Upper lobe of left lung (tissue), 6 donors: ENCODE measurements around the gene DAZAP1. TPM values are rescaled to one million over a fixed set of nuclear protein-coding genes. Genes with fewer than 3 reads are reported as not detected.

Experiments used
- ATAC-seq, 2 donors: fragments of 200-7000 bp; cut with Tn5 transposase; one replicate each; pipeline ENCODE4 v1.9.1; 2022; ENCODE audit warnings: mild to moderate bottlenecking in 2 of 2, moderate library complexity in 2 of 2; ENCODE audit not compliant: low FRiP score in 2 of 2
- DNase-seq, 2 donors: peaks; one replicate each; pipeline ENCODE4 v3.0.0-alpha.2; 2019 to 2020
- H3K27ac ChIP-seq, 4 donors: fragments of 200-600 bp; sonication (generic); one replicate each; pipeline ENCODE4 v1.5.1; 2016 to 2019
- H3K27me3 ChIP-seq, 4 donors: fragments of 200-600 bp; sonication (generic); one replicate each; pipeline ENCODE4 v1.5.1; 2017 to 2019
- H3K36me3 ChIP-seq, 4 donors: fragments of 200-600 bp; sonication (generic); one replicate each; pipeline ENCODE4 v1.5.1; 2016 to 2019
- H3K4me1 ChIP-seq, 4 donors: fragments of 200-600 bp; sonication (generic); one replicate each; pipeline ENCODE4 v1.5.1; 2018 to 2019
- H3K4me3 ChIP-seq, 4 donors: fragments of 200-600 bp; sonication (generic); one replicate each; pipeline ENCODE4 v1.5.1; 2017 to 2019; ENCODE audit warnings: mild to moderate bottlenecking in 2 of 4, moderate library complexity in 1 of 4
- H3K9me3 ChIP-seq, 4 donors: fragments of 200-600 bp; sonication (generic); one replicate each; pipeline ENCODE4 v1.5.1; 2018 to 2019
- EP300 ChIP-seq, 4 donors: sonication (generic); formaldehyde crosslinking; IDR thresholded peaks; one replicate each; pipeline ENCODE4 v1.5.1; 2017; ENCODE audit warnings: antibody characterized with exemption in 4 of 4, control low read depth in 2 of 4
- WGBS, 2 donors: methylation state at CpG; one replicate each; pipeline ENCODE4 v1.1.5; 2017 to 2018; 5-methylcytosine and 5-hydroxymethylcytosine counted together
- total RNA-seq, 6 donors: library from RNA; depleted of rRNA in 4 of 6; stranded (reverse); fragments of >200 nt in 4 of 6; gene quantifications; one replicate each; pipeline versions ENCODE4 v1.1.0 to v1.2.1, GENCODE V29; 2016 to 2021
- donor health status: DM: no; HTN: no; CAD: no; lungs with moderate emphysema.
- donor health status: DM: no; HTN: yes; CAD: no; lungs with severe emphysema.

The DAZAP1 gene
- total RNA-seq, 6 donors from 2014 or later: 38.9 to 107 (median 78.7) TPM

GRCh38 chr19:1483979-1484428 lies 76.6 kb downstream of the DAZAP1 start:
- ATAC-seq (no peak), DNase-seq (no peak)
- TF ChIP-seq EP300 (IDR thresholded peaks at IDR 0.05): no peak
- H3K27me3 ChIP-seq: no peaks in the 10 kb centered on the region
- peaks cover 5 to 6% (median 6%) of the 10 kb centered on the region in 4 donors for H3K4me1 ChIP-seq
- H3K9me3 ChIP-seq: no peaks in the 10 kb centered on the region
- no peak overlapping the region for H3K4me3 ChIP-seq
- 91 to 95% methylated on average over 11 to 15 of the region's 23 CpGs for WGBS, 2 donors
- no peaks in the 10 kb centered on the region for H3K36me3 ChIP-seq
- no peak overlapping the region for H3K27ac ChIP-seq

Other genes starting within 250 kb of the DAZAP1 start
- gene SBNO2, start 233.3 kb upstream of the DAZAP1 start, total RNA-seq: 100 to 1,000 TPM in 4 of 6 donors, 10 to 100 TPM in 2; 44.8 to 159 (median 106) TPM
- 100 to 1,000 TPM in 1 of 6 donors, 10 to 100 TPM in 5; 50.2 to 168 (median 63.2) TPM for gene STK11, start 201.8 kb upstream of the DAZAP1 start, total RNA-seq
- gene CBARP, start 169.6 kb upstream of the DAZAP1 start, total RNA-seq: 1 to 10 TPM in 3 of 6 donors, under 1 TPM in 1, not detected in 2; 0.30 to 1.8 (median 1.0) TPM
- gene ATP5F1D, start 165.8 kb upstream of the DAZAP1 start, total RNA-seq: 100 to 1,000 TPM in 3 of 6 donors, 10 to 100 TPM in 3; 56.0 to 187 (median 113) TPM
- gene MIDN, start 159.0 kb upstream of the DAZAP1 start, total RNA-seq: 100 to 1,000 TPM in 2 of 6 donors, 10 to 100 TPM in 4; 33.5 to 176 (median 75.9) TPM
- 1,000 to 10,000 TPM in 1 of 6 donors, 100 to 1,000 TPM in 5; 326 to 1,348 (median 441) TPM for gene CIRBP, start 138.3 kb upstream of the DAZAP1 start, total RNA-seq
- gene FAM174C, start 132.1 kb upstream of the DAZAP1 start, total RNA-seq: 10 to 100 TPM; 43.0 to 85.3 (median 59.6) TPM
- not detected for gene EFNA2, start 121.7 kb upstream of the DAZAP1 start, total RNA-seq
- 100 to 1,000 TPM in 4 of 6 donors, 10 to 100 TPM in 2; 38.8 to 121 (median 100) TPM for gene NDUFS7, start 23.7 kb upstream of the DAZAP1 start, total RNA-seq
- 10 to 100 TPM in 2 of 6 donors, 1 to 10 TPM in 4; 4.0 to 12.1 (median 8.1) TPM for gene GAMT, start 6.0 kb upstream of the DAZAP1 start, total RNA-seq
- 1,000 to 10,000 TPM in 5 of 6 donors, 100 to 1,000 TPM in 1; 825 to 2,012 (median 1,317) TPM for gene RPS15, start 30.8 kb downstream of the DAZAP1 start, total RNA-seq
- gene APC2, start 42.5 kb downstream of the DAZAP1 start, total RNA-seq: 1 to 10 TPM in 1 of 6 donors, under 1 TPM in 4, not detected in 1; 0.06 to 1.0 (median 0.11) TPM
- 10 to 100 TPM; 27.2 to 82.8 (median 37.5) TPM for gene C19orf25, start 71.6 kb downstream of the DAZAP1 start, total RNA-seq
- 10 to 100 TPM in 2 of 6 donors, 1 to 10 TPM in 4; 2.7 to 47.1 (median 6.8) TPM for gene PCSK4, start 82.8 kb downstream of the DAZAP1 start, total RNA-seq
- gene REEP6, start 83.6 kb downstream of the DAZAP1 start, total RNA-seq: 1 to 10 TPM; 2.0 to 7.8 (median 3.1) TPM
- 10 to 100 TPM in 1 of 6 donors, 1 to 10 TPM in 4, under 1 TPM in 1; 0.89 to 11.5 (median 4.9) TPM for gene ADAMTSL5, start 105.4 kb downstream of the DAZAP1 start, total RNA-seq
- gene PLK5, start 116.5 kb downstream of the DAZAP1 start, total RNA-seq: not detected
- 10 to 100 TPM; 18.0 to 43.7 (median 26.5) TPM for gene MEX3D, start 160.7 kb downstream of the DAZAP1 start, total RNA-seq
- gene MBD3, start 185.3 kb downstream of the DAZAP1 start, total RNA-seq: 100 to 1,000 TPM in 3 of 6 donors, 10 to 100 TPM in 3; 65.1 to 158 (median 107) TPM
- 100 to 1,000 TPM in 2 of 6 donors, 10 to 100 TPM in 4; 10.5 to 216 (median 67.3) TPM for gene UQCR11, start 197.9 kb downstream of the DAZAP1 start, total RNA-seq
- 10 to 100 TPM; 32.9 to 88.2 (median 53.3) TPM for gene TCF3, start 245.0 kb downstream of the DAZAP1 start, total RNA-seq